ENCODE data around the gene HTT.

DNA sequence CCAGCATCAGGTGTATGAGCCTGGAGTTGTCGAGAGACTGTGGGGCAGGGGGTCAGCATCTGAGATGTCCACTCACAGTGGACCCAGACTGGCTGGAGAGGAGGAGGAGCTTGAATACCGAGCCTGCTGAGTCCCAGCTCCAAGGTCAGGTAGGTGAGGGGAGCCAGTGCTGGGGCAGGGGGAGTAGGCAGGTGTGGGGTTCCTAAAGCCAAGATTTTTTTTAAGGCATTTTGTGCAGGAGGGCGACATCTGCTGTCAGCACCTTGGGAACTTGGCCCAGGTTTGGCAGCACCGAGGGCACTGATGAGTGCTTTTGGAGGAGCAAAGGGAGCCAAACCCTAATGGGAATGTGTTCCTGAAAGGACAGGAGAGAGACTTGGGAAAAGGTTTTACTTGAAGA lies 110.2 kb downstream of the HTT start:
- TF ChIP-seq, protein P1, sequence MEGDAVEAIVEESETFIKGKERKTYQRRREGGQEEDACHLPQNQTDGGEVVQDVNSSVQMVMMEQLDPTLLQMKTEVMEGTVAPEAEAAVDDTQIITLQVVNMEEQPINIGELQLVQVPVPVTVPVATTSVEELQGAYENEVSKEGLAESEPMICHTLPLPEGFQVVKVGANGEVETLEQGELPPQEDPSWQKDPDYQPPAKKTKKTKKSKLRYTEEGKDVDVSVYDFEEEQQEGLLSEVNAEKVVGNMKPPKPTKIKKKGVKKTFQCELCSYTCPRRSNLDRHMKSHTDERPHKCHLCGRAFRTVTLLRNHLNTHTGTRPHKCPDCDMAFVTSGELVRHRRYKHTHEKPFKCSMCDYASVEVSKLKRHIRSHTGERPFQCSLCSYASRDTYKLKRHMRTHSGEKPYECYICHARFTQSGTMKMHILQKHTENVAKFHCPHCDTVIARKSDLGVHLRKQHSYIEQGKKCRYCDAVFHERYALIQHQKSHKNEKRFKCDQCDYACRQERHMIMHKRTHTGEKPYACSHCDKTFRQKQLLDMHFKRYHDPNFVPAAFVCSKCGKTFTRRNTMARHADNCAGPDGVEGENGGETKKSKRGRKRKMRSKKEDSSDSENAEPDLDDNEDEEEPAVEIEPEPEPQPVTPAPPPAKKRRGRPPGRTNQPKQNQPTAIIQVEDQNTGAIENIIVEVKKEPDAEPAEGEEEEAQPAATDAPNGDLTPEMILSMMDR (conservative IDR thresholded peaks at IDR 0.05; ENCODE audit: low read depth, low read length): no peak
- TF ChIP-seq EZH2 (IDR thresholded peaks at IDR 0.05; ENCODE audit: borderline replicate concordance, low read depth, low read length, poor library complexity, severe bottlenecking): no peak
